ENCODE data around the gene RAB33B. TPM values are rescaled to one million over a fixed set of nuclear protein-coding genes. Genes with fewer than 3 reads are reported as not detected.

Gene RAB33B
- total RNA-seq, 1 donor from 2014 or later, result 11.8 TPM

DNA sequence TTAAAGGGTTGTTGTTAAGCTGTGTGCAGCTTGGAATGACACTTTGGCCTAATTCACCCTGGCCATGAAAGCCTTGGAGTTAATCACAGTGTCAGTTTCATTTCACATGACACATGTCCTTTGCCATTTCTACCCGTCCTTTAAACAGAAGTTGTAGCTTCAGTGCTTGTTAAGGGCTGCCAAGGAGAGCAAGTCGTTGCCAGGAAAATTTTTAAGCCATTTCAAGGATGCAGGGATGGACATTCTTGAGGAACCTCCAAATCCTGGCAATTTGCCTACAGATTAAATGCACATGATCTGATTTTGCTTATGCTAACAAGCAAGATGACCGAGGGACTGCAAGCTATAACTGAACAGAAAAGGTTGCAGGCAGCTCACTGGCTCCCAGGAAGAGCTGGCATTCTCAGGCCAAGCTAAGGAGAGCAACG lies 61.6 kb downstream of the RAB33B start:
- H3K27me3 Mint-ChIP-seq (ENCODE audit: low read depth, unreplicated experiment), result no peaks in the 10 kb centered on the region
- no peaks in the 10 kb centered on the region for H4K20me1 ChIP-seq (ENCODE audit: insufficient read depth, low read length)
- H2AFZ ChIP-seq (ENCODE audit: low read depth, low read length), result no peak overlapping the region
- no peak overlapping the region for H3K4me3 ChIP-seq (ENCODE audit: insufficient read depth, low read depth, low read length)
- no peak overlapping the region for H3K27ac Mint-ChIP-seq (ENCODE audit: unreplicated experiment)
- no peak overlapping the region for H3K9ac ChIP-seq (ENCODE audit: low read length)
- FAIRE-seq (no peak), DNase-seq (ENCODE audit: low read depth) (peak; percentile 12)
- no peak for TF ChIP-seq EZH2 (IDR thresholded peaks at IDR 0.05; ENCODE audit: insufficient read depth, low read length)
- TF ChIP-seq, protein P1, sequence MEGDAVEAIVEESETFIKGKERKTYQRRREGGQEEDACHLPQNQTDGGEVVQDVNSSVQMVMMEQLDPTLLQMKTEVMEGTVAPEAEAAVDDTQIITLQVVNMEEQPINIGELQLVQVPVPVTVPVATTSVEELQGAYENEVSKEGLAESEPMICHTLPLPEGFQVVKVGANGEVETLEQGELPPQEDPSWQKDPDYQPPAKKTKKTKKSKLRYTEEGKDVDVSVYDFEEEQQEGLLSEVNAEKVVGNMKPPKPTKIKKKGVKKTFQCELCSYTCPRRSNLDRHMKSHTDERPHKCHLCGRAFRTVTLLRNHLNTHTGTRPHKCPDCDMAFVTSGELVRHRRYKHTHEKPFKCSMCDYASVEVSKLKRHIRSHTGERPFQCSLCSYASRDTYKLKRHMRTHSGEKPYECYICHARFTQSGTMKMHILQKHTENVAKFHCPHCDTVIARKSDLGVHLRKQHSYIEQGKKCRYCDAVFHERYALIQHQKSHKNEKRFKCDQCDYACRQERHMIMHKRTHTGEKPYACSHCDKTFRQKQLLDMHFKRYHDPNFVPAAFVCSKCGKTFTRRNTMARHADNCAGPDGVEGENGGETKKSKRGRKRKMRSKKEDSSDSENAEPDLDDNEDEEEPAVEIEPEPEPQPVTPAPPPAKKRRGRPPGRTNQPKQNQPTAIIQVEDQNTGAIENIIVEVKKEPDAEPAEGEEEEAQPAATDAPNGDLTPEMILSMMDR (IDR thresholded peaks at IDR 0.05; ENCODE audit: insufficient read depth, low read depth, low read length), result no peak
- peaks cover 7% of the 10 kb centered on the region for H3K4me1 ChIP-seq (ENCODE audit: insufficient read depth, low read length)
- H3K27me3 ChIP-seq (ENCODE audit: insufficient read depth, low read length), result no peaks in the 10 kb centered on the region
- H3K4me1 Mint-ChIP-seq (ENCODE audit: low read depth, unreplicated experiment), result peaks cover 5% of the 10 kb centered on the region
- no peak overlapping the region for H3K4me2 ChIP-seq (ENCODE audit: low read length)
- peaks cover 34% of the 10 kb centered on the region for H3K36me3 ChIP-seq (ENCODE audit: insufficient read depth, low read length)
- peaks cover 43% of the 10 kb centered on the region for H3K36me3 Mint-ChIP-seq (ENCODE audit: low read depth, unreplicated experiment)
- H3K9me3 ChIP-seq (ENCODE audit: insufficient read depth, low read depth, low read length), result no peaks in the 10 kb centered on the region
- H3K79me2 ChIP-seq (ENCODE audit: insufficient read depth, low read length), result no peaks in the 10 kb centered on the region
- no peak overlapping the region for H3K4me3 Mint-ChIP-seq (ENCODE audit: unreplicated experiment)
- H3K9me3 Mint-ChIP-seq (ENCODE audit: unreplicated experiment), result no peaks in the 10 kb centered on the region
- no peak overlapping the region for H3K27ac ChIP-seq (ENCODE audit: low read depth, low read length)

DNA sequence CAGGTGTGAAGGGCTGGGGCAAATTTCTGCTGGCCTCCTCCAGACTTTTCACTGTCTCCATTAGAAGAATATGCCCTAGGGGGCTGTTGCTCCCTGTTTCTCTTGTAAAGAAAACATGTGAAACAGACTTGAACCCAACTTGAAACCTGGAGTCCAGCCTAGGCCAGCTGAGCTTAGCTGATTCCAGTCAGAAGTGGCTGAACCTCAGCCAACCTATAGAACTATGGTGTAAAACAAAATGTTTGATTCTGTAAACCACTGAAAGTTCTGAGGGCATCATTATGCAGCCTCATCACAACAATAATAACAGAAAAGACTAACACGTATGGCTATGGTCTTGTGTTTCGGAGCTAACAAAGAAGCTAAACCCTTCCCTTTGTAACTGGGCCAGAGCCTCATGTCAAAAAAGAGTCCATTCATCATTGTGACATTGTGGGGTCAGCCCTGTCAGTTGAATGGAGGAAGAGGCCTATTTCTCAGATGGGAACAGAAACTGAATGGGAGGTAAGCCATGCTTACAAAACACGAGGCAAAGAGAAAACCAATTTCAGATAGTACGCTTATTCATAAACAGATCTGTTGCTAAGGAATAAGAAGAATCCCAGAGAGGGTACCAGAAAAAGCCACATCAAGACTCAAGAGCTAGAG lies 68.0 kb downstream of the RAB33B start:
- Histone ChIP-seq H4K20me1 (ENCODE audit: insufficient read depth, low read length) (peaks cover 19% of the 10 kb centered on the region), H3K36me3 (ENCODE audit: insufficient read depth, low read length) (peaks cover 46% of the 10 kb centered on the region), H3K27me3 (ENCODE audit: insufficient read depth, low read length) (no peaks in the 10 kb centered on the region), H3K9me3 (ENCODE audit: insufficient read depth, low read depth, low read length) (no peaks in the 10 kb centered on the region), H3K79me2 (ENCODE audit: insufficient read depth, low read length) (no peaks in the 10 kb centered on the region), H3K4me1 (ENCODE audit: insufficient read depth, low read length) (no peaks in the 10 kb centered on the region), H3K4me3 (ENCODE audit: insufficient read depth, low read depth, low read length) (no peak overlapping the region), H3K9ac (ENCODE audit: low read length) (no peak overlapping the region), H2AFZ (ENCODE audit: low read depth, low read length) (no peak overlapping the region), H3K4me2 (ENCODE audit: low read length) (no peak overlapping the region), H3K27ac (ENCODE audit: low read depth, low read length) (no peak overlapping the region)
- Mint-ChIP-seq H3K4me3 (ENCODE audit: unreplicated experiment) (no peak overlapping the region), H3K9me3 (ENCODE audit: unreplicated experiment) (no peaks in the 10 kb centered on the region), H3K27me3 (ENCODE audit: low read depth, unreplicated experiment) (no peaks in the 10 kb centered on the region), H3K36me3 (ENCODE audit: low read depth, unreplicated experiment) (peaks cover 23% of the 10 kb centered on the region), H3K4me1 (ENCODE audit: low read depth, unreplicated experiment) (peaks cover 14% of the 10 kb centered on the region), H3K27ac (ENCODE audit: unreplicated experiment) (no peak overlapping the region)
- TF ChIP-seq, protein P1 (IDR thresholded peaks at IDR 0.05; ENCODE audit: insufficient read depth, low read depth, low read length), result no peak
- TF ChIP-seq EZH2 (IDR thresholded peaks at IDR 0.05; ENCODE audit: insufficient read depth, low read length), result no peak
- no peak for FAIRE-seq
- DNase-seq (ENCODE audit: low read depth), result no peak

DNA sequence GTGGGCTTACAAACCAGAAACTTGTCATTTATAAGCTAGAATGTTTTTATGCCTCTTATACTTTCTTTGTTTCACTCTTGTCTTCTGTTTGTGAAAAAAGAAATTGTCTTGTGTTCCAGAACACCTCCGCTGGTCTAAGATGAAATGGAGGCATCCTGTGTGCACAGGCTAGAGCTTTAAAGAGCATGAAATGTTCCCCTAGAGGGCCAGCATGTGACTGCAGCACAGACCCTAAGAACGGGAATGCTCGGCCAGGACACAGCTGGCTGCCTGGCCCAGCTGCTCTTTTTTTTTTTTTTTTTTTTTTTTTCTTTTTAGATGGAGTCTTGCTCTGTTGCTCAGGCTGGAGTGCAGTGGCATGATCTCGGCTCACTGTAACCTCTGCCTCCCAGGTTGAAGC lies 68.5 kb downstream of the RAB33B start:
- no peak overlapping the region for H3K27ac ChIP-seq (ENCODE audit: low read depth, low read length)
- no peaks in the 10 kb centered on the region for H3K9me3 Mint-ChIP-seq (ENCODE audit: unreplicated experiment)
- H3K27me3 ChIP-seq (ENCODE audit: insufficient read depth, low read length), result no peaks in the 10 kb centered on the region
- H3K9me3 ChIP-seq (ENCODE audit: insufficient read depth, low read depth, low read length), result no peaks in the 10 kb centered on the region
- H3K79me2 ChIP-seq (ENCODE audit: insufficient read depth, low read length), result no peaks in the 10 kb centered on the region
- peaks cover 43% of the 10 kb centered on the region for H3K36me3 ChIP-seq (ENCODE audit: insufficient read depth, low read length)
- peaks cover 14% of the 10 kb centered on the region for H3K4me1 Mint-ChIP-seq (ENCODE audit: low read depth, unreplicated experiment)
- H3K4me3 ChIP-seq (ENCODE audit: insufficient read depth, low read depth, low read length), result no peak overlapping the region
- H3K9ac ChIP-seq (ENCODE audit: low read length), result no peak overlapping the region
- no peaks in the 10 kb centered on the region for H3K4me1 ChIP-seq (ENCODE audit: insufficient read depth, low read length)
- H3K27me3 Mint-ChIP-seq (ENCODE audit: low read depth, unreplicated experiment), result no peaks in the 10 kb centered on the region
- H3K4me3 Mint-ChIP-seq (ENCODE audit: unreplicated experiment), result no peak overlapping the region
- no peak for TF ChIP-seq EZH2 (IDR thresholded peaks at IDR 0.05; ENCODE audit: insufficient read depth, low read length)
- TF ChIP-seq, protein P1 (IDR thresholded peaks at IDR 0.05; ENCODE audit: insufficient read depth, low read depth, low read length), result no peak
- no peak for FAIRE-seq
- H4K20me1 ChIP-seq (ENCODE audit: insufficient read depth, low read length), result peaks cover 19% of the 10 kb centered on the region
- H3K36me3 Mint-ChIP-seq (ENCODE audit: low read depth, unreplicated experiment), result peaks cover 21% of the 10 kb centered on the region
- H3K4me2 ChIP-seq (ENCODE audit: low read length), result no peak overlapping the region
- H2AFZ ChIP-seq (ENCODE audit: low read depth, low read length), result no peak overlapping the region
- DNase-seq (ENCODE audit: low read depth), result no peak
- no peak overlapping the region for H3K27ac Mint-ChIP-seq (ENCODE audit: unreplicated experiment)
